ENCODE data around the gene STX8.

STX8 gene

GRCh38 chr17:9238340-9239245 is 337.0 kb downstream of the STX8 start:
- DNase-seq (ENCODE audit: low read depth): no peak

- DNase-seq (ENCODE audit: low read depth): no peak
Measured at GRCh38 chr17:9237661-9238301, 337.8 kb downstream of the STX8 start.

- DNase-seq (ENCODE audit: low read depth): no peak
Measured at GRCh38 chr17:9237053-9237410, 338.6 kb downstream of the STX8 start.

GRCh38 chr17:9236286-9237052 is 339.2 kb downstream of the STX8 start:
- no peak for DNase-seq (ENCODE audit: low read depth)

GRCh38 chr17:9235346-9235745 is 340.3 kb downstream of the STX8 start:
- DNase-seq (ENCODE audit: low read depth): no peak

- no peak for DNase-seq (ENCODE audit: low read depth)
Measured at GRCh38 chr17:9234389-9234945, 341.2 kb downstream of the STX8 start.

- no peak for DNase-seq (ENCODE audit: low read depth)
Measured at GRCh38 chr17:9233761-9234160, 341.9 kb downstream of the STX8 start.

- no peak for DNase-seq (ENCODE audit: low read depth)
Measured at GRCh38 chr17:9233271-9233599, 342.4 kb downstream of the STX8 start.

GRCh38 chr17:9232591-9233270 is 342.9 kb downstream of the STX8 start:
- DNase-seq (ENCODE audit: low read depth): no peak

GRCh38 chr17:9232155-9232475 is 343.5 kb downstream of the STX8 start:
- no peak for DNase-seq (ENCODE audit: low read depth)

- no peak for DNase-seq (ENCODE audit: low read depth)
Measured at GRCh38 chr17:9231449-9232154, 344.0 kb downstream of the STX8 start.

GRCh38 chr17:9230861-9231260 is 344.8 kb downstream of the STX8 start:
- no peak for DNase-seq (ENCODE audit: low read depth)

- DNase-seq (ENCODE audit: low read depth): no peak
Measured at GRCh38 chr17:9230346-9230745, 345.3 kb downstream of the STX8 start.

- DNase-seq (ENCODE audit: low read depth): no peak
Measured at GRCh38 chr17:9229826-9230201, 345.8 kb downstream of the STX8 start.

GRCh38 chr17:9229160-9229825 is 346.3 kb downstream of the STX8 start:
- no peak for DNase-seq (ENCODE audit: low read depth)

- peak; percentile 92 for DNase-seq (ENCODE audit: low read depth)
Measured at GRCh38 chr17:9228408-9229159, 347.0 kb downstream of the STX8 start.

GRCh38 chr17:9227819-9228407 is 347.7 kb downstream of the STX8 start:
- DNase-seq (ENCODE audit: low read depth): no peak

GRCh38 chr17:9226794-9227135 is 348.9 kb downstream of the STX8 start:
- no peak for DNase-seq (ENCODE audit: low read depth)

- no peak for DNase-seq (ENCODE audit: low read depth)
Measured at GRCh38 chr17:9226130-9226793, 349.4 kb downstream of the STX8 start.
